HepG2 (cell line): Measurements from ENCODE around the gene AKAP6. TPM values are rescaled to one million over a fixed set of nuclear protein-coding genes. Genes with fewer than 3 reads are reported as not detected.
A peak's percentile ranks its signal among the peaks of the same experiment; 100 is the strongest.

Experiments
- ATAC-seq: fragments of 200-7000 bp; cut with Tn5 transposase; 3 replicates; pipeline ENCODE4 v1.9.1; 2020; ENCODE audit warnings: mild to moderate bottlenecking, moderate library complexity
- BruUV-seq: library from RNA; stranded (reverse); fragments of 400-500 nt; replicated peaks from 2 replicates; lab custom pipeline; 2021; lab: Mats Ljungman, UMichigan
- CTCF ChIA-PET: fragments of 300-600 bp; formaldehyde crosslinking; extraction: SDS; loops from one replicate; lab custom pipeline; 2021; ENCODE audit warnings: low total read pairs, inconsistent platforms, low intra/inter-chr PET ratio; lab: Yijun Ruan, JAX
- POLR2A ChIA-PET: fragments of 350-600 bp; sonication (Branson Sonifier 250); formaldehyde crosslinking; loops from one replicate; lab custom pipeline; 2020; ENCODE audit warnings: antibody characterized with exemption, inconsistent platforms; lab: Yijun Ruan, JAX
- DNase-seq: peaks from one replicate; pipeline ENCODE4 v3.0.0-alpha.2; 2015; ENCODE audit warnings: low spot score
- FAIRE-seq: peaks from 3 replicates; lab custom pipeline; 2011; peaks lifted over from hg19 to GRCh38; lab: Jason Lieb, UNC
- H2AFZ ChIP-seq: one replicate; pipeline ENCODE4 v1.6.1; 2011; ENCODE audit warnings: low read length, inconsistent platforms
- H3K27ac ChIP-seq: fragments of 300-600 bp; 3 replicates; pipeline ENCODE4 v1.8.0; 2011; ENCODE audit warnings: mixed run types, mild to moderate bottlenecking, mixed read lengths, low read length, inconsistent platforms; ENCODE audit not compliant: insufficient read depth; ENCODE audit errors: extremely low read length
- H3K27me3 ChIP-seq, 2 experiments: fragments of 200-600 bp in 1 of 2; 2 replicates in 1 of 2; 3 replicates in 1 of 2; pipeline versions ENCODE4 v1.6.0 to v1.8.0; 2011; ENCODE audit warnings: low read length in 2 of 2, mild to moderate bottlenecking in 2 of 2, moderate library complexity in 2 of 2, inconsistent platforms in 1 of 2; ENCODE audit not compliant: insufficient read depth in 2 of 2, control insufficient read depth in 1 of 2
- H3K36me3 ChIP-seq, 2 experiments: fragments of 200-600 bp in 1 of 2; replicated peaks in 1 of 2; 2 replicates in 1 of 2; 3 replicates in 1 of 2; pipeline versions ENCODE4 v1.5.1 to v1.8.0; 2011; ENCODE audit warnings: low read length in 2 of 2, inconsistent platforms in 1 of 2; ENCODE audit not compliant: insufficient read depth in 2 of 2, control insufficient read depth in 1 of 2
- H3K4me1 ChIP-seq: 2 replicates; pipeline ENCODE4 v1.5.1; 2012; ENCODE audit warnings: low read length, inconsistent platforms; ENCODE audit not compliant: insufficient read depth
- H3K4me2 ChIP-seq: 2 replicates; pipeline ENCODE4 v1.6.0; 2011; ENCODE audit warnings: low read depth, low read length, inconsistent platforms
- H3K4me3 ChIP-seq, 3 experiments: fragments of 200-600 bp in 1 of 3; sonication (generic), shearing (Covaris generic) in 1 of 3; replicated peaks in 1 of 3; 2 replicates each; pipeline ENCODE4 v1.5.1; 2011 to 2016; ENCODE audit warnings: low read length in 3 of 3, inconsistent platforms in 2 of 3, low read depth in 2 of 3, mild to moderate bottlenecking in 2 of 3, control low read depth in 1 of 3, mixed read lengths in 1 of 3; ENCODE audit not compliant: insufficient read depth in 1 of 3
- H3K79me2 ChIP-seq: one replicate; pipeline ENCODE4 v1.6.1; 2011; ENCODE audit warnings: low read length, inconsistent platforms; ENCODE audit not compliant: insufficient read depth
- H3K9ac ChIP-seq: 2 replicates; pipeline ENCODE4 v1.6.0; 2011; ENCODE audit warnings: mild to moderate bottlenecking, low read depth, low read length, inconsistent platforms; ENCODE audit not compliant: insufficient read depth
- H3K9me3 ChIP-seq: 2 replicates; pipeline ENCODE4 v1.5.1; 2012; ENCODE audit warnings: mild to moderate bottlenecking, low read length
- H4K20me1 ChIP-seq: 2 replicates; pipeline ENCODE4 v1.6.0; 2011; ENCODE audit warnings: inconsistent platforms, mild to moderate bottlenecking, low read length, moderate library complexity; ENCODE audit not compliant: insufficient read depth
- CEBPB ChIP-seq: IDR thresholded peaks from 2 replicates; pipeline ENCODE4 v1.6.1; 2011; ENCODE audit warnings: low read depth, low read length, improper control_type of control experiment, borderline replicate concordance
- CHD4 ChIP-seq: fragments of 200-600 bp; sonication (generic); IDR thresholded peaks from 2 replicates; pipeline ENCODE4 v1.7.0; 2017; ENCODE audit warnings: mild to moderate bottlenecking, low read length, borderline replicate concordance
- ELF4 ChIP-seq: sonication (generic); formaldehyde crosslinking; IDR thresholded peaks from 2 replicates; pipeline ENCODE4 v1.5.0; 2020; ENCODE audit warnings: missing genetic modification reagents, mild to moderate bottlenecking, moderate library complexity, borderline replicate concordance
- FOXC1 ChIP-seq: sonication (generic); formaldehyde crosslinking; IDR thresholded peaks from 2 replicates; pipeline ENCODE4 v1.8.0; 2022; ENCODE audit warnings: mild to moderate bottlenecking, missing genetic modification reagents, borderline replicate concordance
- HNF4G ChIP-seq, 2 experiments: sonication (generic) in 1 of 2; formaldehyde crosslinking in 1 of 2; IDR thresholded peaks; 2 replicates each; pipeline versions ENCODE4 v1.4.0 to v1.6.1; 2011 to 2020; ENCODE audit warnings: borderline replicate concordance in 2 of 2, low read depth in 2 of 2, mild to moderate bottlenecking in 2 of 2, low read length in 1 of 2, missing genetic modification reagents in 1 of 2, moderate library complexity in 1 of 2
- KDM1A ChIP-seq: IDR thresholded peaks from 2 replicates; pipeline ENCODE4 v1.6.1; 2016; ENCODE audit warnings: missing compliant biosample characterization
- KDM5B ChIP-seq: sonication (generic); formaldehyde crosslinking; IDR thresholded peaks from 2 replicates; pipeline ENCODE4 v1.4.0; 2020; ENCODE audit warnings: missing genetic modification reagents, mild to moderate bottlenecking, borderline replicate concordance
- NCOR1 ChIP-seq: fragments of 200-600 bp; sonication (generic); IDR thresholded peaks from 2 replicates; pipeline ENCODE4 v1.7.0; 2017; ENCODE audit warnings: antibody characterized with exemption, low read length, borderline replicate concordance
- NR2F2 ChIP-seq: IDR thresholded peaks from 2 replicates; pipeline ENCODE4 v1.6.1; 2012; ENCODE audit warnings: low read depth, inconsistent platforms, borderline replicate concordance
- SCMH1 ChIP-seq: sonication (generic); formaldehyde crosslinking; IDR thresholded peaks from 2 replicates; pipeline ENCODE4 v1.9.0; 2021; ENCODE audit warnings: missing genetic modification reagents, mild to moderate bottlenecking, borderline replicate concordance
- SP4 ChIP-seq: sonication (generic); formaldehyde crosslinking; IDR thresholded peaks from 2 replicates; pipeline ENCODE4 v1.8.1; 2023; ENCODE audit warnings: mild to moderate bottlenecking, missing genetic modification reagents
- TBP ChIP-seq: sonication (generic); formaldehyde crosslinking; IDR thresholded peaks from 2 replicates; pipeline ENCODE4 v1.5.0; 2020; ENCODE audit warnings: missing genetic modification reagents
- TP53 ChIP-seq: sonication (generic); formaldehyde crosslinking; conservative IDR thresholded peaks from 2 replicates; pipeline ENCODE4 v1.4.0; 2020; ENCODE audit warnings: missing genetic modification reagents
- ZFX ChIP-seq: sonication (generic); formaldehyde crosslinking; IDR thresholded peaks from 2 replicates; pipeline ENCODE4 v1.4.0; 2020; ENCODE audit warnings: mild to moderate bottlenecking, low read depth, missing genetic modification reagents, moderate library complexity
- ZNF20 ChIP-seq: sonication (generic); formaldehyde crosslinking; IDR thresholded peaks from 2 replicates; pipeline ENCODE4 v1.4.0; 2020; ENCODE audit warnings: mild to moderate bottlenecking, moderate library complexity, missing genetic modification reagents
- ZNF205 ChIP-seq: IDR thresholded peaks from 2 replicates; pipeline ENCODE4 v1.6.1; 2018; ENCODE audit warnings: missing biosample characterization, missing genetic modification reagents
- ZNF737 ChIP-seq: sonication (generic); formaldehyde crosslinking; IDR thresholded peaks from 2 replicates; pipeline ENCODE4 v1.5.0; 2020; ENCODE audit warnings: missing genetic modification reagents, mild to moderate bottlenecking, borderline replicate concordance
- ZNF788 ChIP-seq: sonication (generic); formaldehyde crosslinking; IDR thresholded peaks from 2 replicates; pipeline ENCODE4 v1.5.0; 2020; ENCODE audit warnings: mild to moderate bottlenecking, missing genetic modification reagents, borderline replicate concordance
- in situ Hi-C: cut with HindIII; loops from 2 replicates; pipeline ENCODE4 v1.10.0; 2017; ENCODE audit warnings: low pct_unique_long_range_greater_than_20kb; ENCODE audit not compliant: extremely low pct_ligation_motif_present
- intact Hi-C: fragments of 100-400 bp; cut with micrococcal nuclease; formaldehyde crosslinking; loops from one replicate; pipeline ENCODE4 v1.10.0; 2022; ENCODE audit not compliant: unreplicated experiment
- polyA plus RNA-seq, 8 experiments: library from polyadenylated mRNA; depleted of rRNA in 3 of 8; stranded (reverse) in 7 of 8; unstranded in 1 of 8; fragments of >200 nt; fragmentation: Illumina TruSeq in 4 of 8; extraction: Trizol in 4 of 8; gene quantifications; 2 replicates each; pipeline versions ENCODE4 v1.2.1 to v1.2.3, GENCODE V29; 2011 to 2016; ENCODE audit warnings: low read depth in 4 of 8, missing spikeins in 1 of 8, mixed read lengths in 1 of 8; ENCODE audit not compliant: insufficient read depth in 1 of 8
- total RNA-seq, 5 experiments: library from RNA; depleted of rRNA; stranded (reverse); fragments of >200 nt; fragmentation: Illumina TruSeq; extraction: Trizol; gene quantifications; 2 replicates each; pipeline ENCODE4 v1.2.3, GENCODE V29; 2016; ENCODE audit warnings: low read depth in 1 of 5
- TF ChIP-seq, protein P1 (sequence below): sonication (generic); formaldehyde crosslinking; IDR thresholded peaks from 2 replicates; pipeline ENCODE4 v1.4.0; 2020; ENCODE audit warnings: missing genetic modification reagents, borderline replicate concordance
- TF ChIP-seq, protein P2 (sequence below): IDR thresholded peaks from 2 replicates; pipeline ENCODE4 v1.6.1; 2016; ENCODE audit warnings: missing genetic modification reagents, missing compliant biosample characterization

Gene AKAP6
- total and polyA plus RNA-seq, 2 of the 13 experiments (the other 11 are each of a cell fraction or from before 2014, with no cell fraction given), result 1.4 TPM

DNA sequence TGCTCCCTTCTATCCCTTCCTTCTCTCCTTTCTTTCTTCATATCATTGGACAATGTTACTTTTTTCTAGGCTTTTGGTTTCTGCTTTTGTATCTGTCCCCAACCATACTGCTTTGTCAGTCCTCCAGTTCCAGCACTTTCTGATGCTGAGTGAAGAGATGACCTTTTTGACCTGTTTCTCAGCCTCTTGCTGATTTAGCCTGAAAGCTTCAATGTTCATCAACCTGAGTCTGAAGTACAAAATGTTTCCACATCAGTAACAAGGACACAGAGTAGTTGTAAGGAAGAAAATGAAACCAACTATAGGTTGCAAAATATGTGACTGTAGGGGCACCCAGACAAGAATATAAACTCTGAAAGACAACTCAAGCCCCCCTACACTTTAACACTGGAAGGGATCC is 25.2 kb upstream of the AKAP6 start:
- H3K79me2 ChIP-seq, result no peaks in the 10 kb centered on the region
- H3K36me3 ChIP-seq, result no peaks in the 10 kb centered on the region
- no peaks in the 10 kb centered on the region for H3K9me3 ChIP-seq
- H3K4me1 ChIP-seq, result peaks cover 20% of the 10 kb centered on the region
- in situ Hi-C loops (no loop called here), intact Hi-C loops (no loop called here)
- DNase-seq (peak; percentile 74), FAIRE-seq (peak; percentile 23), ATAC-seq (peak; percentile 59)
- H3K9ac ChIP-seq, result no peak overlapping the region
- no peak overlapping the region for H3K4me2 ChIP-seq
- no peak overlapping the region for H3K27ac ChIP-seq
- H3K27me3 ChIP-seq, result no peaks in the 10 kb centered on the region
- no peak overlapping the region for H2AFZ ChIP-seq
- POLR2A ChIA-PET, result no interaction called here
- H3K4me3 ChIP-seq, result no peak overlapping the region
- H4K20me1 ChIP-seq, result no peaks in the 10 kb centered on the region
- CTCF ChIA-PET, result no interaction called here
- BruUV-seq, result no TSS peak
- TF ChIP-seq, protein P1, sequence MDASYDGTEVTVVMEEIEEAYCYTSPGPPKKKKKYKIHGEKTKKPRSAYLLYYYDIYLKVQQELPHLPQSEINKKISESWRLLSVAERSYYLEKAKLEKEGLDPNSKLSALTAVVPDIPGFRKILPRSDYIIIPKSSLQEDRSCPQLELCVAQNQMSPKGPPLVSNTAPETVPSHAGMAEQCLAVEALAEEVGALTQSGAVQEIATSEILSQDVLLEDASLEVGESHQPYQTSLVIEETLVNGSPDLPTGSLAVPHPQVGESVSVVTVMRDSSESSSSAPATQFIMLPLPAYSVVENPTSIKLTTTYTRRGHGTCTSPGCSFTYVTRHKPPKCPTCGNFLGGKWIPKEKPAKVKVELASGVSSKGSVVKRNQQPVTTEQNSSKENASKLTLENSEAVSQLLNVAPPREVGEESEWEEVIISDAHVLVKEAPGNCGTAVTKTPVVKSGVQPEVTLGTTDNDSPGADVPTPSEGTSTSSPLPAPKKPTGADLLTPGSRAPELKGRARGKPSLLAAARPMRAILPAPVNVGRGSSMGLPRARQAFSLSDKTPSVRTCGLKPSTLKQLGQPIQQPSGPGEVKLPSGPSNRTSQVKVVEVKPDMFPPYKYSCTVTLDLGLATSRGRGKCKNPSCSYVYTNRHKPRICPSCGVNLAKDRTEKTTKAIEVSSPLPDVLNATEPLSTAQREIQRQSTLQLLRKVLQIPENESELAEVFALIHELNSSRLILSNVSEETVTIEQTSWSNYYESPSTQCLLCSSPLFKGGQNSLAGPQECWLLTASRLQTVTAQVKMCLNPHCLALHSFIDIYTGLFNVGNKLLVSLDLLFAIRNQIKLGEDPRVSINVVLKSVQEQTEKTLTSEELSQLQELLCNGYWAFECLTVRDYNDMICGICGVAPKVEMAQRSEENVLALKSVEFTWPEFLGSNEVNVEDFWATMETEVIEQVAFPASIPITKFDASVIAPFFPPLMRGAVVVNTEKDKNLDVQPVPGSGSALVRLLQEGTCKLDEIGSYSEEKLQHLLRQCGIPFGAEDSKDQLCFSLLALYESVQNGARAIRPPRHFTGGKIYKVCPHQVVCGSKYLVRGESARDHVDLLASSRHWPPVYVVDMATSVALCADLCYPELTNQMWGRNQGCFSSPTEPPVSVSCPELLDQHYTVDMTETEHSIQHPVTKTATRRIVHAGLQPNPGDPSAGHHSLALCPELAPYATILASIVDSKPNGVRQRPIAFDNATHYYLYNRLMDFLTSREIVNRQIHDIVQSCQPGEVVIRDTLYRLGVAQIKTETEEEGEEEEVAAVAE (CRISPR knock-in tag), result no peak
- TF ChIP-seq SP4 (CRISPR knock-in tag) (no peak), SCMH1 (CRISPR knock-in tag) (no peak), ZNF737 (no peak), ZNF20 (CRISPR knock-in tag) (no peak), ELF4 (CRISPR knock-in tag) (no peak), TP53 (CRISPR knock-in tag) (no peak), ZNF788 (CRISPR knock-in tag) (no peak), KDM5B (CRISPR knock-in tag) (no peak), CHD4 (no peak), NR2F2 (peak; percentile 68; the same call in 1 of the 2 replicates), ZNF205 (CRISPR knock-in tag) (no peak), NCOR1 (peak; percentile 63; the same call in 1 of the 2 replicates), FOXC1 (CRISPR knock-in tag) (no peak), HNF4G (IDR thresholded peaks at IDR 0.05; ENCODE audit: borderline replicate concordance, low read depth, low read length) (0 out of 2 replicates have a peak, but pooled peaks have one; percentile 8), HNF4G (CRISPR knock-in tag; IDR thresholded peaks at IDR 0.05; ENCODE audit: borderline replicate concordance, low read depth) (no peak), KDM1A (no peak), CEBPB (peak; percentile 70; the same call in 1 of the 2 replicates), TBP (CRISPR knock-in tag) (no peak), ZFX (no peak)
- TF ChIP-seq, protein P2, sequence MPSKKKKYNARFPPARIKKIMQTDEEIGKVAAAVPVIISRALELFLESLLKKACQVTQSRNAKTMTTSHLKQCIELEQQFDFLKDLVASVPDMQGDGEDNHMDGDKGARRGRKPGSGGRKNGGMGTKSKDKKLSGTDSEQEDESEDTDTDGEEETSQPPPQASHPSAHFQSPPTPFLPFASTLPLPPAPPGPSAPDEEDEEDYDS, result no peak
